Nephron (organoid): ENCODE results near the gene SGTB.

ENCODE experiments used
- H3K27ac Mint-ChIP-seq, 3 experiments: 2 replicates each; pipeline ENCODE4 v1.8.0; 2020; ENCODE audit warnings: mixed read lengths in 3 of 3, mild to moderate bottlenecking in 2 of 3, moderate library complexity in 1 of 3
- H3K27me3 Mint-ChIP-seq: 2 replicates; pipeline ENCODE4 v1.8.0; 2021; ENCODE audit warnings: low read depth, mild to moderate bottlenecking, moderate library complexity, mixed read lengths
- H3K36me3 Mint-ChIP-seq: 2 replicates; pipeline ENCODE4 v1.8.0; 2020; ENCODE audit warnings: low read depth, mixed read lengths
- H3K4me1 Mint-ChIP-seq: 2 replicates; pipeline ENCODE4 v1.8.0; 2020; ENCODE audit warnings: mixed read lengths
- H3K4me3 Mint-ChIP-seq, 3 experiments: 2 replicates each; pipeline ENCODE4 v1.8.0; 2020; ENCODE audit warnings: mild to moderate bottlenecking in 3 of 3, mixed read lengths in 3 of 3, moderate library complexity in 2 of 3
- H3K9me3 Mint-ChIP-seq: 2 replicates; pipeline ENCODE4 v1.8.0; 2020; ENCODE audit warnings: mixed read lengths
- CTCF ChIP-seq, 3 experiments: fragments of 200-600 bp; sonication (generic); IDR thresholded peaks; one replicate each; pipeline ENCODE4 v1.5.0; 2021; ENCODE audit warnings: antibody characterized with exemption in 3 of 3; ENCODE audit not compliant: unreplicated experiment in 3 of 3

The SGTB gene

GRCh38 chr5:65728218-65728617 is 6.3 kb upstream of the SGTB start:
- Mint-ChIP-seq H3K9me3 (no peaks in the 10 kb centered on the region), H3K27ac (no peak overlapping the region), H3K36me3 (peaks cover 17% of the 10 kb centered on the region), H3K4me3 (no peak overlapping the region), H3K4me1 (peaks cover 7% of the 10 kb centered on the region), H3K27me3 (no peaks in the 10 kb centered on the region)
- no peak for TF ChIP-seq CTCF (IDR thresholded peaks at IDR 0.05; ENCODE audit: unreplicated experiment in 3 of 3)

GRCh38 chr5:65727491-65728156 is 5.7 kb upstream of the SGTB start:
- peaks cover 10% of the 10 kb centered on the region for H3K4me1 Mint-ChIP-seq
- no peak for TF ChIP-seq CTCF (IDR thresholded peaks at IDR 0.05; ENCODE audit: unreplicated experiment in 3 of 3)
- H3K9me3 Mint-ChIP-seq, result no peaks in the 10 kb centered on the region
- H3K4me3 Mint-ChIP-seq, result no peak overlapping the region
- H3K27ac Mint-ChIP-seq, result peak overlapping the region in 1 of 3 experiments; percentile 38
- peaks cover 17% of the 10 kb centered on the region for H3K36me3 Mint-ChIP-seq
- no peaks in the 10 kb centered on the region for H3K27me3 Mint-ChIP-seq

- H3K36me3 Mint-ChIP-seq, result no peaks in the 10 kb centered on the region
- no peak for TF ChIP-seq CTCF (IDR thresholded peaks at IDR 0.05; ENCODE audit: unreplicated experiment in 3 of 3)
- peaks cover 14% of the 10 kb centered on the region for H3K4me1 Mint-ChIP-seq
- H3K27ac Mint-ChIP-seq, result peak overlapping the region; percentile 80 to 98 (median 95)
- no peaks in the 10 kb centered on the region for H3K27me3 Mint-ChIP-seq
- peak overlapping the region; percentile 95 to 98 (median 95) for H3K4me3 Mint-ChIP-seq
- H3K9me3 Mint-ChIP-seq, result no peaks in the 10 kb centered on the region
These were observed 880 bp upstream of the SGTB start for GRCh38 chr5:65722575-65723403.

- peak overlapping the region; percentile 86 to 92 (median 92) for H3K4me3 Mint-ChIP-seq
- no peak for TF ChIP-seq CTCF (IDR thresholded peaks at IDR 0.05; ENCODE audit: unreplicated experiment in 3 of 3)
- no peaks in the 10 kb centered on the region for H3K27me3 Mint-ChIP-seq
These were observed 724 bp downstream of the SGTB start for GRCh38 chr5:65721050-65721719.

GRCh38 chr5:65718576-65719310 is 3.2 kb downstream of the SGTB start:
- TF ChIP-seq CTCF (IDR thresholded peaks at IDR 0.05; ENCODE audit: unreplicated experiment in 3 of 3), result no peak
- H3K9me3 Mint-ChIP-seq, result no peaks in the 10 kb centered on the region

More at GRCh38 chr5:65721050-65721719, 724 bp downstream of the SGTB start:
- peaks cover 14% of the 10 kb centered on the region for H3K4me1 Mint-ChIP-seq
- H3K27ac Mint-ChIP-seq, result peak overlapping the region; percentile 59 to 84 (median 81)
- no peaks in the 10 kb centered on the region for H3K9me3 Mint-ChIP-seq
- no peaks in the 10 kb centered on the region for H3K36me3 Mint-ChIP-seq

More at GRCh38 chr5:65718576-65719310, 3.2 kb downstream of the SGTB start:
- H3K36me3 Mint-ChIP-seq, result peaks cover 5% of the 10 kb centered on the region
- no peaks in the 10 kb centered on the region for H3K27me3 Mint-ChIP-seq
- no peak overlapping the region for H3K4me3 Mint-ChIP-seq
- H3K27ac Mint-ChIP-seq, result no peak overlapping the region
- peaks cover 9% of the 10 kb centered on the region for H3K4me1 Mint-ChIP-seq
